CD4-positive, alpha-beta T cell treated with Interleukin-6 at 100 ng/mL for 8 hours (primary cell): Measurements from ENCODE around the gene RYR1.
"Not testable (repeated sequence)": the region's sequence is repeated elsewhere in the genome, so short reads cannot be mapped to it uniquely, and the experiment has no call there.

Experiments used
- DNase-seq: peaks from one replicate; pipeline ENCODE4 v3.0.0-alpha.2; 2020; ENCODE audit warnings: mixed read lengths, low spot score

RYR1 gene

DNA sequence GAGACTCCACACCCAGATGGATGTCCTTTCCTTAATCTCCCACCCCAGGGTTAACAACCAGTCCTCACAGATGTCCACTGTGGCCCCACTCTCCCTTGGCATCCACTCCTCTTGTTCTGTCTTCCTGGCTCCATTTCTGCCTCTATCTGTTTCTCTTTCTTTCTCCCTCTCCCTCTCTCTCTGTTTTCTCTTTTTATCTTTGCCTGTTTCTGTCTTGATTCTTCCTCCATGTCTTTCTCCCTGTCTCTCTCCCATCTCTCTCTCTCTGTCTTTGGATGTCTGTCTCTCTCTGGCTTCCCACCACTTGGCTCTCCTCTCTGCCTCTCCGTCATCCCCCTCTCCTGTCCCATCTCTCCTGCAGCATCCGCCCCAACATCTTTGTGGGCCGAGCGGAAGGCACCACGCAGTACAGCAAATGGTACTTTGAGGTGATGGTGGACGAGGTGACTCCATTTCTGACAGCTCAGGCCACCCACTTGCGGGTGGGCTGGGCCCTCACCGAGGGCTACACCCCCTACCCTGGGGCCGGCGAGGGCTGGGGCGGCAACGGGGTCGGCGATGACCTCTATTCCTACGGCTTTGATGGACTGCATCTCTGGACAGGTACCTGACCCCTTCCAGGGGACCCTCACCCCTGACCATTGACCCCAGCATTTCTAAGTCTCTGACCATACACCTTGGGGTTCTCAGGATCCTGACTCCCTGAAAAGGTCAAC is 24.4 kb downstream of the RYR1 start:
- no peak for DNase-seq

GRCh38 chr19:38458991-38459390 is 25.5 kb downstream of the RYR1 start:
- no peak for DNase-seq

- no peak for DNase-seq
Measured at GRCh38 chr19:38463365-38463764, 29.9 kb downstream of the RYR1 start.

DNA sequence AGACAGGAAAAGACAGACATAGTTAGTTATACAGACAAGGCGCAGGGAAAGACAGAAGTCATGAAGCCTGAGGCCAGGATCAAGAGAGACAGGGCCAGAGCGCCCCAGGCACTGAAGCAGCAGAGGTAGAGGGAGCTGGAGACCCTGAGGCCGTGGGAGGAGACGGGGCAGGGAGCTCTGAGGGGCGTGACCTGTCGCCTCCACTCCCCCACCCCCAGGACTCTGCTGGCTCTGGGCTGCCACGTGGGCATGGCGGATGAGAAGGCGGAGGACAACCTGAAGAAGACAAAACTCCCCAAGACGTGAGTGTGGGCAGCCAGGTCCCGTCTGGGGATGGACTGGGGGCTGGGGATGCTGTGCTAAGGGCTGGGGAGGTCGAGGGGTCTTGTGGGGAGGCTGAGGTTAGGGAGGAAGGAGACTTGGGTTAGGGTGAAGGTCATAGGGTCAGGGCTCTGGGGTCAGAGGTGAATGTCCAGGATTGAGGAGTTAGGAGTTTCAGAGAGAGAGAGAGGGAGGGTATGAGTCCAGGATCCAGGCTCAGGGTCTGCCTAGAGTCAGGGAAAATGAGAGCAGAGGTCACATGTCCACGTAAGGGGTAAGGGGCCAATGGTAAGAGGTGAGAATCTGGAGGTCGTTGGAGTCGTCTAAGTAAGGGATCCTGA is 31.1 kb downstream of the RYR1 start:
- DNase-seq = no peak

- DNase-seq = no peak
Measured at GRCh38 chr19:38466050-38466449, 32.6 kb downstream of the RYR1 start.

- no peak for DNase-seq
Measured at GRCh38 chr19:38467541-38468525, 34.3 kb downstream of the RYR1 start.

GRCh38 chr19:38469151-38469550 is 35.7 kb downstream of the RYR1 start:
- no peak for DNase-seq

- no peak for DNase-seq
Measured at GRCh38 chr19:38470788-38471480, 37.4 kb downstream of the RYR1 start.

DNA sequence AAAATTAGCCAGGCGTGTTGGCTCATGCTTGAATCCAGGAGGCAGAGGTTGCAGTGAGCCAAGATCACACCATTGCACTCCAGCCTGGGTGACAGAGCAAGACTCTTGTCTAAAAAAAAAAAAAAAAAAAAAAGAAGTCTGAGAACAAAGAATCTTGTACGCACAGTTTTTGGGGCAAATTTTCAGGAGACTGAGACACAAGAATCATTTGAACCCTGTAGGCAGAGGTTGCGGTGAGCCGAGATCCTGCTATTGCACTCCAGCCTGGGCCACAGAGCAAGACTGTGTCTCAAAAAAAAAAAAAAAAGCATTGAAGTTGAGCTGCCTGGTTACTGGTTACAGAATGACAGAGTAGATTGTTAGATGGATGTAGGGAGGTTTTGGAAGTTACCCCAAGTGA is 39.2 kb downstream of the RYR1 start:
- not testable (repeated sequence) for DNase-seq

GRCh38 chr19:38473201-38473600 is 39.7 kb downstream of the RYR1 start:
- DNase-seq = no peak

DNA sequence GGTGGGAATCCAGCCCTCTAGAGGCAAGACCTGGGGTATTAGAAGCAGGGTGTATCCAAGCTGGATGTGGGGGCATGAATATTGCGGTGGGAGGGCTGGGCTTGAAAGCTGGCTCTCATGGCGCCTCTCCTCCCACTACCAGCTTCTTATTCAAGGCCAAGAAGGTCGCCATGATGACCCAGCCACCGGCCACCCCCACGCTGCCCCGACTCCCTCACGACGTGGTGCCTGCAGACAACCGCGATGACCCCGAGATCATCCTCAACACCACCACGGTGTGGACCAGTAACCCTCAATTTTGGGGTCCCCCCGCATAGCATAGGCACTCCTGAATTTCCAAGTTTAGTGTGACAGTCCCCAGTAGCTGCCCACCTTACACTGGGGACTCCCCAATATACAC is 41.7 kb downstream of the RYR1 start:
- DNase-seq = no peak

- no peak for DNase-seq
Measured at GRCh38 chr19:38478273-38478971, 44.9 kb downstream of the RYR1 start.

DNA sequence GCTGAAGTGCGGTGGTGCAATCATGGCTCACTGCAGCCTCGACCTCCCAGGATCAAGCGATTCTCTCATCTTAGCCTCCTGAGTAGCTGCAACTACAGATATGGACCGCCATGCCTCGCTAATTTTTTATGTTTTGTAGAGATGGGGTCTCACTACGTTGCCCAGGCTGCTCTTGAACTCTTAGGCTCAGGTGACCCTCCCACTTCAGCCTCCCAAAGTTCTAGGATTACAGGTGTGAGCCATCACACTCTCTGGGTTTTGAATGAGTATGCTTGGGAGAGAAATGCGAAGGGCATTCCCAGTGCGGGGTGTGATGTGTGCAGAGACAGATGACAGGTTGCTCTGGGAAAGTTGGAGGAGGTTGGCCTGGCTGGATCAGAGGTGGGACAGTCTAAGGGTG is 49.0 kb downstream of the RYR1 start:
- no peak for DNase-seq

- no peak for DNase-seq
Measured at GRCh38 chr19:38483016-38483630, 49.6 kb downstream of the RYR1 start.

DNA sequence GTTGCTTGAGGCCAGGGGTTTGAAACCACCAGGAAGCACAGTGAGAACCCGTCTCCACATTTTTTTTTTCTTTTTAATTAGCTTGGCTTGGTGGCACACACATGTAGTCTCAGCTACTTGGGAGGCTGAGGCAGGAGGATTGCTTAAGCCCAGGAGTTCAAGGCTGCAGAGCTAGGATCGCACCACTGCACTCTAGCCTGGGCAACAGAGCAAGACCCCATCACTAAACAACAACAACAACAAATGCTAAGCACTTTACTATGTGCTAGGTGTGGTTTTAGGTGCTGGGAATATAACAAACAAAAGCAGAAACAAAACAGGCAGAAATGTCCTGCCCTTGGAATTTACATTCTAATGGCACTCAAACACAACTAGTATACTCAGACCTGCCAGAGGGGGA is 51.3 kb downstream of the RYR1 start:
- no peak for DNase-seq

GRCh38 chr19:38485541-38486285 is 52.2 kb downstream of the RYR1 start:
- DNase-seq = no peak

DNA sequence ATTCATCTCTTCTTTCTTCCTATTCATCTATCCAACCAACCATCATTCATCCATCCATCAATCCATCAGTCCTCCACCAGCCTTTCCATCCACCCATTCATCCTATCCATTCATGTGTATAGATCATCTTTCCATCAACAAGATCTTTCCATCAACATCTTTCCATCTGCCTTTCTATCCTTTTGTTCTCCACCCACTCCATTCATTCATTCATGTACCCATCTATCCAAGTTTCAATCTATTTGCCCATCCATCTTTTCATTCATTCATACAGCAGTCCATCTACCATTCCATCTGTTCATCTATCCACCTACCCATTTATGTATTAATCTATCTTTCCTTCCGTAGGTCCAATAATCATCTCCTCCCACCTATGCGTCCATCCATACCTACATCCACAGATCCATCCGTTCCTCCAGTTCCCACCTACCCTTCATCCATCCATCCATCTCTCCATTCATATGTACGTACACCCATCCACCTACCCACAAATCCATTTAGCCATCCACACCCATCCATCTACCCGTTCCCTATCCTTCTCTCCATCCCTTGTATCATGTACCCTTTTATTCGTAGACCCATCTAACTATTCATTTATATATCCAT is 53.3 kb downstream of the RYR1 start:
- no peak for DNase-seq

- DNase-seq = no peak
Measured at GRCh38 chr19:38488096-38488495, 54.6 kb downstream of the RYR1 start.

DNA sequence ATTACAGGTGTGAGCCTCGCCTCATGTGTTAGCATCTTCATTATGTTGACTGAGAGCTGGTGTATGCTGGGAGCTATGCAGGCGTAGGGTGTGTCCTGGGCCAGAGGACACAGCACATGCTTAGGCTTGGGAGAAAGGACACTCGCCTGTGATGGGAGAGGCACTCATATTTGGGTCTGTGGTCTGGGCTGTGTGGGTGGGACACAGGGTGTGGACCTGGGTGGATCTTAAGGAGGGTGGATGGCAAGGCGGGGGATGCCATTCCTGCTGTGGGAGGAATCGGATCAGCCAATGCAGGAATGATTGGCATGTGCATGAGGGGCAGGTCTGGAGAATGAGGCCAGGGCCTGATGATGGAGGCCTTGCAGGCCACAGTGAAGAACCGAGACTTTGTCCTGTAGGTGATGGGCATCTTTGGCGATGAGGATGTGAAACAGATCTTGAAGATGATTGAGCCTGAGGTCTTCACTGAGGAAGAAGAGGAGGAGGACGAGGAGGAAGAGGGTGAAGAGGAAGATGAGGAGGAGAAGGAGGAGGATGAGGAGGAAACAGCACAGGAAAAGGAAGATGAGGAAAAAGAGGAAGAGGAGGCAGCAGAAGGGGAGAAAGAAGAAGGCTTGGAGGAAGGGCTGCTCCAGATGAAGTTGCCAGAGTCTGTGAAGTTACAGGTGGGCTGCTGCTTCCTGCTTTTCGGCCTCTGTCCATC is 55.4 kb downstream of the RYR1 start:
- DNase-seq = no peak
